Activated CD8-positive, alpha-beta memory T cell treated with anti-CD3 and anti-CD28 coated beads, Interleukin-2, amount 50 U/mL, for 24 hours (primary cell): ENCODE measurements around the gene ADAM10.

ENCODE experiments used
- DNase-seq: peaks from one replicate; pipeline ENCODE4 v3.0.0-alpha.2; 2020; ENCODE audit errors: extremely low read depth

ADAM10 gene

GRCh38 chr15:58551764-58552504 lies 197.6 kb downstream of the ADAM10 start:
- DNase-seq, result no peak

- no peak for DNase-seq
Measured at GRCh38 chr15:58551084-58551763, 198.3 kb downstream of the ADAM10 start.

GRCh38 chr15:58549785-58550074 lies 199.8 kb downstream of the ADAM10 start:
- DNase-seq, result no peak

- no peak for DNase-seq
Measured at GRCh38 chr15:58549013-58549784, 200.3 kb downstream of the ADAM10 start.

- no peak for DNase-seq
Measured at GRCh38 chr15:58548308-58549012, 201.0 kb downstream of the ADAM10 start.

GRCh38 chr15:58547628-58548307 lies 201.7 kb downstream of the ADAM10 start:
- DNase-seq, result no peak

- DNase-seq, result no peak
Measured at GRCh38 chr15:58546635-58547627, 202.6 kb downstream of the ADAM10 start.

- DNase-seq, result no peak
Measured at GRCh38 chr15:58546066-58546591, 203.4 kb downstream of the ADAM10 start.

- no peak for DNase-seq
Measured at GRCh38 chr15:58545307-58546065, 204.0 kb downstream of the ADAM10 start.

- DNase-seq, result no peak
Measured at GRCh38 chr15:58544756-58545155, 204.8 kb downstream of the ADAM10 start.

- no peak for DNase-seq
Measured at GRCh38 chr15:58543664-58544335, 205.7 kb downstream of the ADAM10 start.

GRCh38 chr15:58541410-58542087 lies 208.0 kb downstream of the ADAM10 start:
- DNase-seq, result no peak

GRCh38 chr15:58539548-58539947 lies 210.0 kb downstream of the ADAM10 start:
- no peak for DNase-seq

GRCh38 chr15:58538901-58539300 lies 210.6 kb downstream of the ADAM10 start:
- DNase-seq, result no peak
